Raji (cell line): Measurements from ENCODE around the gene SHLD1.

ENCODE experiments used
- POLR2A ChIP-seq: IDR thresholded peaks from 2 replicates; pipeline ENCODE4 v1.6.1; 2011; ENCODE audit warnings: low read depth, low read length, control low read depth; ENCODE audit not compliant: insufficient read depth

Gene SHLD1, protein sequence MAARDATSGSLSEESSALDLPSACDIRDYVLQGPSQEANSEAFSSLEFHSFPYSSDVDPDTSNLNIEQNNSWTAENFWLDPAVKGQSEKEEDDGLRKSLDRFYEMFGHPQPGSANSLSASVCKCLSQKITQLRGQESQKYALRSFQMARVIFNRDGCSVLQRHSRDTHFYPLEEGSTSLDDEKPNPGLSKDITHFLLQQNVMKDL

DNA sequence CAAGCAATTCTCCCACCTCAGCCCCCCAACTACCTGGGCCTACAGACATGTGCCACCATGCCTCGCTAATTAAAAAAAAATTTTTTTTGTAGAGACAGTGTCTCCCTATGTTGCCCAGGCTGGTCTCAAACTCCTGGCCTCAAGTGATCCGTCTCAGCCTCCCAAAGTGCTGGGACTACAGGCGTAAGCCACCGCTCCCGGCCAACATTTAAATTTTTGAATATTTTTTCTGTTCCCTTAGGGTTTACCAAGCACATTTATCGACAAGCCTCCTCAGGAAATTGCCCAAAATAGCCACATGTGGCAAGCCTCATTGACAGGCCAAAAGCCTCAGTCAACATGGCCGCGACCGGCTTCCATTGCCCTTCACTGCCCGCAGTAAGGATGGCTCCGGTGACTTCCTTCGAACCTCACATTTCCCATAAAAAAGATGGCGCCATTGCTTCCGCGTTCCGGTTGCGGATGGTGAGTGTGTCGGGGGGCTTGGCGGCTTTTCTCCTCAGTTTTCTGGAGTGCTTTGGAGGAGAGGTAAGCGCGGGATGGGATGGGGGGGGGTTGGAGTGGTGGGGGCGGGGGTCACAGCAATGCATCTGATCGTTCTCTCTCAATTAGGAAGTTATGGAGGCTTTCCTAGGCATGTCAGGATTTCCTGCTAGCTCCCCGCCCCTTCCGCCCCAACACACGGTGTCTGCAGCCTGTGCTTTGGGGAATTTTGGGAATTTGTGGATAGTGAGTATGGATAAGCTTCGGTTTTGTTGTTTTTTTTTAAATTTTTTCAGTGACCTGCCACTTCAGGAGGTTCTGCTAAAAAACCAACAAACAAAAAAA lies at the start of gene SHLD1:
TSS of gene SHLD1 (plus strand) at position 450 of the 828 bp plus-strand sequence. CDS start 22,465 bp downstream, outside the sequence.
- peak; percentile 67 for TF ChIP-seq POLR2A

DNA sequence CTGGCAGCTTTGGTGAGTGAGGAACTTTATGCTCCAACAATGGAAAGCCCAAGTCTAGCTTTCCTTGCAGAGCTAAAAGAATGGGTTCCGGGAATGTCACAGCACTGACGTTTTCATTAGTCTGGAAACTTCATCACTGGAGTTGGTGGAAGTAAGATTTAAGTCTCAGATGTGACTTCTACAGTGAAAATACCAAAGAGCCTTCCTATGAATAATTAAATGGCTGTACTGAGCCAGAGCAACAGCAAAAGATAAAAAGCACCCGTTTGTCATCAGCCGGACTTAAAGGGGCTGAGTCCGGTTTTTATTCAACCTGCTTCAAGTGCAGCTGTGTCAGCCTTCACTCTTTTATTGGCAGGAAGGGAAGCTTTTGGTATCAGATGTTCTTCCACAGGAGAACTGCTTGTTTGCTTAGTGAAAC lies 46.5 kb upstream of the SHLD1 start:
- no peak for TF ChIP-seq POLR2A

DNA sequence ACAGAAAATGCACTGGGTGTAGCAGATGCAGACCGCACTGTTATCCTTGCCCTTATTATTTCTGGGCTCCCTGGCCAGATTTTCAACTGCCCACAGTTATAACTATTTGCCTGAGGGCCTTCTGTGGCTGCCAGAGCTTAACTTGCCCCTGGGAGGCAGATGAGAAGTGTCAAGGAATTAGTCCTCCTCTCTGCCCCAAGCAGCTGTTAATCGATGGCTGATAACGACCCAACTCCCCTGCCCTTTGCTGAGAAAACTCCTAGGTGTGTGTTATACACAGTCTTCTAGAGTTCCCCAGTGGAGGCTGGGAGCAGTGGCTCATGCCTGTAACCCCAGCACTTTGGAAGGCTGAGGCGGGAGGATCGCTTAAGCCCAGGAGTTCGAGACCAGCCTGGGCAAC lies 44.4 kb upstream of the SHLD1 start:
- no peak for TF ChIP-seq POLR2A

DNA sequence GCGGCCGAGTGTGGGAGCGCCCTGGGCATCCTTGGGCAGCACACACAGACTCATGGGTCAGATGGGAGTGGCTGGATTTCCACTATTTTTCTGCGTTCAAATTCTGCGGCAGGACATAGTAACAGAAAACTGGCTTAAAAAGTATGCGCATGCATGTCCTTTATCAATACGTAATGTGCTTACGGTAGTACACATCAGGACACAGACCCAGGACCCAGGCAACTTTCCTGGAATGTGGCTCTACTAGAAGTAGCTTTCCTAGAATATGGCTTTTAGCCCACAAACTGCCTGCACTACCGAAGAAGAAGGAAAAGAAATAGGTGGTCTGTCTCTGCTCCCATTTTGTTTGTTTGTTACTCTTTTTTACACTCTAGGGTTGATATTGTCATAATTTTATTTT lies 43.4 kb upstream of the SHLD1 start:
- no peak for TF ChIP-seq POLR2A

DNA sequence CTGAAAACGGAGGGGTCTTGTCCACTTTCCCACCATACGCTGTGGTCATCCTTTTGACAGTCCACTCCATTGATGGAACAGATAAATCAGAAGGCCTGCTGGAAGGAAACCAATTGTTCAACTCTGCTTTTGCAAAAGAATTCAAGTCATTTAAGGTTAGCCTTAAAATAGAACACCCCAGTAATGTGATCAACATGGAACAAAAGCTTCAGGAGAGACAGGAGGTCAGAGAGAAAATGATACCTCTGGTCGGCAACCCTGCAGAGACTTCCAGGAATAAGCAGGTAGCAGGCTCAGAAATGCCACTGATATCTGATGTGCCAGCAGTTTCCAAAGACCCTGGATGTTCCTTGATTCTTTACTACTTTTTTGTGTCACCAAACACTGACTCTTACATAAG lies 39.6 kb upstream of the SHLD1 start:
- no peak for TF ChIP-seq POLR2A

DNA sequence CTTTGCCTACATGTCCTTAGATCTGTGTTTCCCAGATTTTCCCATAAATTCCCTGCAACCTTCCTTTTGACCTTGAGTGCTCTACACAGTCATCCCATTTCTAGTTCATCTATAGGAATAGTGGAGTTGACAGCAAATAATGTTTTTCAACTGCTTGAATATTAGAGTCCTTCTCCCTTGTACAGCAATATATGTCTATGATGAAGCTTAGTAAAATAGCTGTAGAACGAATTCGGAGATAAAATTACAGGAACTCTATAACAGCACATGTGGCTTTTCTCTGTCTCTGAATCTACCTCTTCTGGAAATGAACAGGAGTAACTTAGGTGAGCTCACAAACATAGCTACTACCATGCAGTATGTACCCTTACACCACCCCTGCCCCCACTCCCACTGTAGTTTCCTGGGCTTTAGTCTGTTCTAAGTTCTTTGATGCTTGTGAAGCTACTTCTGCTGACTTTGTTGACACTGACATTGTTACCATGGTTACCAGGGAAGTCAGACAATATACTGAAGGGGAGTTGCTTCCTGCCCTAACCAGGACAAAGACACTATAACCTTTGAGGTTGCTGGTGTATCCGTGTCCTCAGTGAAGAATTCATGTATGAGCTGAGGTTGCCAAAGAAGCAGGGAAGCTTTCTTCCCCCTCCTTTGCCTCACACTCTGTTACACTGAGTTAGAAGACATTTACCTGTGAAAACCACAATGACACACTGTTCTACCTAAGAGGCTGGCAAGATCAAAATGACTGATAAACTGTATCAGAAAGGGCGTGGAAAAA lies 35.8 kb upstream of the SHLD1 start:
- TF ChIP-seq POLR2A: no peak

DNA sequence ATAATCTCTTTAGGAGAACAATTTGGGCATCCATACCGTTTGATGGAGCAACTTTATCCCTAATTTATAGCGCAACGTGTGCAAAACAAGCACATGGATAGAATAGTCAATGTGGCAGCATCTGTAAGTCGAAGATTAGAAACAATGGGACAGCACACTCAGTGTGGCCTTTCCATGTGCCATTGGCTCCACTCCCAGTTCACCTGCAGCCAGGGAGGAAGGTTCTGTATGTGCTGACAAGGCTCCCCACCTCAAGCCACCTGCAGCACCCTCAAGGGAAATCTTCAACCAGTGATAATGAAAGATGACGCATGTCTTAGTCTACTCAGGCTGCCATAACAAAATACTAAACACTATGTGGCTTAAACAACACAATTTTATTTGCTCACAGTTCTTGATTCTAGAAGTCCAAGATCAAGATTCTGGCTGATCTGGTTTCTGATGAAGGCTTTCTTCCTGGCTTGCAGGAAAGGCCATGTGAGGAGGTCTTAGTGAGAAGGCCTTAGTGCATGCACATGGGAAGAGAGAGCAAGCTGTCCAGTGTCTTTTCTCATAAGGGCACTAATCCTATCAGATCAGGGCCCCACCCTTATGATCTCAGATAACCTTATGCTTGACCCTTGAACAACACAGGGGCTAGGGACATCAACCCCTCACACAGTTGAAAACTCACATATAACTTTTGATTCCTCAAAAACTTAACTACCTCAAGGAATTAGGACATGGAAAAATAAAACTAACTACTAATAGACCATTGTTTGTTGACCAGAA lies 34.9 kb upstream of the SHLD1 start:
- TF ChIP-seq POLR2A: no peak

DNA sequence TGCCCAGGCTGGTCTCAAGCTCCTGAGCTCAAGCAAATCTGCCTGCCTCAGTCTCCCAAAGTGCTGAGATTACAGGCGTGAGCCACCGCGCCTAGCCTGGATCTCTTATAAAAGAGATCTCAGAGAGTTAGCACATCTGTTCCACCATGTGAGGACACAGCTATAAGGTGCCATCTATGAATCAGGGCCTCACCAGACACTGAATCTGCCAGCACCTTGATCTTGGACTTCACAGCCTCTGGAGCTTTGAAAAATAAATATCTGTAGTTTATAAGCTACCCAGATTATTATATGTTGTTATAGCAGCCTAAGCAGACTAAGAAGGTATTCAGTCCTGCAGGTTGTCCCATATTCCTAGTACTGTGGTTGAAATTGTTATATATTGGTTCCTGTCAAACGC lies 33.2 kb upstream of the SHLD1 start:
- no peak for TF ChIP-seq POLR2A

DNA sequence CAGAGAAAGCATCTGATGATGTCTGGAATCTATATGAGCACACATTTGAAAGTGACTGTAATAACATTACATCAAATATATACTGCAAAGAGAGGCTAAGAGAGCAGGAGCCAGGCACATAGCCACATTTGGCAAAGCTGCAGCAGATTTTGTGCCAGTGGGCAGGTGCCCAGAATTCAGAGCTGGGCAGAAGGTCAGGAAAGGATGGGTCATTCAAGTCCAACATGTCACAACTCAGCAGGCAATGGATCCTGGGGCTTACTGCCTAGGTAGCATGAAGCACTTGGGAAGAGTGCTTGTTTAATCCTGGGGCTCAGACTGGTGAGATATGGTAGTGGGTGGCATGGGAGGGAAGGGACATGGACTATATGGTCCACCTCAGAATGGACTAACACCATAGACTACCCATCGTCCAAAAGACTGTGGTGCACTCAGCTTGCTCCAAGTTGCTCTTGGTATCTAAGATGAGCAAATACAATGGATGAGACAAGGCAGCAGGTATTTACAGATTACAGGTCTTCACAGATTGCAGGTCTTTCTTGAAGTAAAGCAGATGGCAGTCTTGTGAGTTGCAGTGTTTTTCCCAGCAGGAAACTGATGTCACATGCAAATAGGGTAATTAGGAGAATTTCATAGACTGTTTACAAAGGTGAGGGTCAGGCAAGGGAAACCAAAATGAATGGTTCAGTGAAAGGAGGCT lies 31.2 kb upstream of the SHLD1 start:
- peak; percentile 44; the same call in 1 of the 2 replicates for TF ChIP-seq POLR2A

DNA sequence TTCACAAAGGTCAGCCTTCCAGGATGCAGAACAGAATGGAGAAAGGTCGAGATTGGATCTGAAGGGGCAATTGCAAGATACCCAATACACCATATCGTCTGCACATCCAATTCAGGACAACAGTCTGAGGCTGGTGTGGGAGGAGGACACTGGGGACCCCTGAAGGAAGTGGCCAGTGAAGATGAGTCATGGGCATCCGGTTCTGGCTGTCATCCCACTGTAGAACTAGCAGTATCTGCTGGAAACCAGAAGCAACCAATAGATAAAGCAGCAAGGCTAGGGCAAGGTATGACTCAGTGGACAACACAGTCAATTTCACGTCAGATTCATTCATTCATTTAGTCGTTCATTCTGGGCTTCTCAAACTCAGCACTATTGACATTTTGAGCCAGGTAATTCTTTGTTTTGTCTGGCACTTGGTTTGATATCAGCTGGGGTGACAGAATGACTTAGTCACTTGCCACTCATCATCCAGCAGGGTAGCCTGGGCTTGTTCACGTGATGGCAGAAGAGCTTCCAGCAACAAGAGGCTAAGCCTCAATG lies 30.3 kb upstream of the SHLD1 start:
- TF ChIP-seq POLR2A: no peak; the same call in 1 of the 2 replicates

DNA sequence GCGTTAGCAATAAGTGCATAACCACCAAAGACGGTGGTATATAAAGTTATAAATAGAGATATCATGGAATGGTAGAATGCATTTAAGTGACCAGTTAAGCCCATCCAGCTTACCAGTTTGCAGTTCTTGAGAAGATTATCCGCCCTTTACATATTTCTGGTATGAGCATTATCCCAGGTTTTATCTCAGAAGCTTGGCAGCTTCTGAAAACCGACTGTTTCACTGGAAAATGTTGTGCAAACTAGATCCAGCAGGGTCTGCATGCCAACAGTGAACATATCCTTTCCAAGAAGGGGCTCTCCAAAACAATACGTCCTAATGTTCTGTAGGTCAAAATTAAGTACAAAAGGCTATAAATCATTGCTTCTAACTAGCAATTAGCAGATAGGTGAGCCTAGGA lies 29.5 kb upstream of the SHLD1 start:
- no peak for TF ChIP-seq POLR2A

DNA sequence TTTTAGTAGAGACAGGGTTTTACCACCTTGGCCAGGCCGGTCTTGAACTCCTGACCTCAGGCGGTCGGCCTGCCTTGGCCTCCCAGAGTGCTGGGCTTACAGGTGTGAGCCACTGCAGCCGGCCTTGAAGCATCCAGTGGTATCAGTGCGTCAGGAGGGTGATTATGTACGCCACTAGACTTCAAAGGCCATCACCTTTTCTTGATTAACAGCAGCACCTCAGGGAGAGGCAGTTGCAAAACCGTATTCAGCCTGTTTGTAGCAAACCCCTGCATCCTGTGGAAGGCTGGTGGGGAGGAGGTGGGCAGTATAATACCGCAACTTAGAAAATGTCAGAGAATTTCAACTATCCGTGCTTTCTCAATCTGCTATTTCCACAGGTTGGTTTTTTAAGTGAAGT lies 27.3 kb upstream of the SHLD1 start:
- TF ChIP-seq POLR2A: no peak

DNA sequence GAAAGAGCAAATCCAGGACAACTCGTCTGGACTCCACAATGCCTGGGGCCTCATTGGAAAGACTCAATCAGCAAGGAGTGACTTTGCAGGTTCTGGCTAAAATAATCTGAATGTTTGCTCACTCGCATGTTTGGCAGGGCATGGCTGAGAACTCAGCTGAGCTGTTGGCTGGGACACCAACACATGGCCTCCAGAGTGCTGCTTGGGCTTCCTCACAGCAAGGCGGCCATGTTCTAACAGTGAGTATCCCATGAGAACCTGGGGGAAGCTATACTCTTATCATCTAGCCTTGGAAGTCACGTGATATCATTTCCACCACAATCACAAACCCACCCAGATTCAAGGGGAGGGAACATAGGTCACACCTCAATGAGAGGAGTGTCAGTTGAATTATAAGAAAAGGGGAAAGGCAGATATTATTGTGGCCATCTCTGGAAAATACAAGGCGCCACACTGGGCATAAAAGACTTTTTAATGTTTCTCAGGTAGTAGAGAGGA lies 23.1 kb upstream of the SHLD1 start:
- no peak for TF ChIP-seq POLR2A

DNA sequence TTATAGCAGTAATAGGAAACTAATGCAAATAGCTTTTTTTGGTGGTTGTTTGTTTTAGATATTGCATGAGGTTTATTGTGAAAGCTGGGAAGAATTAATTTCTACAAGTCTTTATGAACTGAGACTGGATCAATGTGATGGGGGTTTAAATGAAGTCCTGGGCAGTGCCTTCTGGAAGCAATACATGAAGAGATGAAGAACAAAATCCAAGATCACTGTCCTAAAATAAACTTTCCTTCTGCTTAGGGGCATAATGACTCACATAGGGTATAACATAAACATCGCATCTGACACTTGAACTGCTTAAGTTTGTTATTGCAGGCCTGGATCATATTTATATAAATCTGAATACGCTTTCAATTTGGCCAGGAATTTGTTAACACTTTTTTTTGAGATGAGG lies 20.9 kb upstream of the SHLD1 start:
- no peak for TF ChIP-seq POLR2A
